ENCODE data around the gene KRTAP12-3. TPM values are rescaled to one million over a fixed set of nuclear protein-coding genes. Genes with fewer than 3 reads are reported as not detected.
"Not testable (repeated sequence)": the region's sequence is repeated elsewhere in the genome, so short reads cannot be mapped to it uniquely, and the experiment has no call there.

The KRTAP12-3 gene
- polyA plus RNA-seq, 2 of the 4 experiments (the other 2 are of a cell fraction): not detected

DNA sequence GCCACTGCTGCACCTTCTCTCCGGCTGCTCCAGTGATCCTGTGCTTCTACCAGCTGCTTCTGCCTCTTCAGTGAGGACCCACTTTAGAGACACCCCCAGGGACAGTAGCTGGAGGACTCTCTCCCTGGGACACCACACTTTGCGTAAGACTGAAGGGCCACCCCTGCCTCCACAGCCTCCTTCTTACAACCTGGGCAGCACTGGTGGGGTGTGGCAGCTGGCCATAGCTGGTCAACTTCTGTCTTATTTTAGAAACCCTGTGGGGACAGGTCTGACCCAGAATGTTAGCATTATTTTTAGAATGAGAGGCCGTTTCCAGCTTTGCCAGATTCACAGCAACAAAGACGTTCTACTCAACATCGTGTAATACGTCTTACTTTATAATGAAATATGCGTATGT, 32.0 kb upstream of the KRTAP12-3 start:
- no peak overlapping the region for H3K4me2 ChIP-seq
- ChIA-PET POLR2A (interaction anchor here (0.6 kb wide), 1 partner anchor 24 kb away, joined by 3 read pairs; no protein-coding TSS in a partner anchor), CTCF (interaction anchor here (1.1 kb wide), 1 partner anchor 47 kb away, joined by 3 read pairs; no protein-coding TSS in a partner anchor)
- H3K4me3 ChIP-seq: no peak overlapping the region
- FAIRE-seq (no peak), ATAC-seq (no peak), DNase-seq (ENCODE audit: low read depth in 1 of 2, low spot score in 1 of 2) (no peak)
- TF ChIP-seq ZNF302 (CRISPR knock-in tag; IDR thresholded peaks at IDR 0.05) (no peak), POLR2A (IDR thresholded peaks at IDR 0.05; ENCODE audit: low read length) (no peak), GATA3 (IDR thresholded peaks at IDR 0.05; ENCODE audit: borderline replicate concordance) (no peak), BHLHE40 (IDR thresholded peaks at IDR 0.05; ENCODE audit: low read depth, low read length) (no peak)
- TF ChIP-seq, protein P1, sequence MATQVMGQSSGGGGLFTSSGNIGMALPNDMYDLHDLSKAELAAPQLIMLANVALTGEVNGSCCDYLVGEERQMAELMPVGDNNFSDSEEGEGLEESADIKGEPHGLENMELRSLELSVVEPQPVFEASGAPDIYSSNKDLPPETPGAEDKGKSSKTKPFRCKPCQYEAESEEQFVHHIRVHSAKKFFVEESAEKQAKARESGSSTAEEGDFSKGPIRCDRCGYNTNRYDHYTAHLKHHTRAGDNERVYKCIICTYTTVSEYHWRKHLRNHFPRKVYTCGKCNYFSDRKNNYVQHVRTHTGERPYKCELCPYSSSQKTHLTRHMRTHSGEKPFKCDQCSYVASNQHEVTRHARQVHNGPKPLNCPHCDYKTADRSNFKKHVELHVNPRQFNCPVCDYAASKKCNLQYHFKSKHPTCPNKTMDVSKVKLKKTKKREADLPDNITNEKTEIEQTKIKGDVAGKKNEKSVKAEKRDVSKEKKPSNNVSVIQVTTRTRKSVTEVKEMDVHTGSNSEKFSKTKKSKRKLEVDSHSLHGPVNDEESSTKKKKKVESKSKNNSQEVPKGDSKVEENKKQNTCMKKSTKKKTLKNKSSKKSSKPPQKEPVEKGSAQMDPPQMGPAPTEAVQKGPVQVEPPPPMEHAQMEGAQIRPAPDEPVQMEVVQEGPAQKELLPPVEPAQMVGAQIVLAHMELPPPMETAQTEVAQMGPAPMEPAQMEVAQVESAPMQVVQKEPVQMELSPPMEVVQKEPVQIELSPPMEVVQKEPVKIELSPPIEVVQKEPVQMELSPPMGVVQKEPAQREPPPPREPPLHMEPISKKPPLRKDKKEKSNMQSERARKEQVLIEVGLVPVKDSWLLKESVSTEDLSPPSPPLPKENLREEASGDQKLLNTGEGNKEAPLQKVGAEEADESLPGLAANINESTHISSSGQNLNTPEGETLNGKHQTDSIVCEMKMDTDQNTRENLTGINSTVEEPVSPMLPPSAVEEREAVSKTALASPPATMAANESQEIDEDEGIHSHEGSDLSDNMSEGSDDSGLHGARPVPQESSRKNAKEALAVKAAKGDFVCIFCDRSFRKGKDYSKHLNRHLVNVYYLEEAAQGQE (IDR thresholded peaks at IDR 0.05): no peak
- peaks cover 17% of the 10 kb centered on the region; the same call in 2 of the 3 replicates for H3K9me3 ChIP-seq
- H3K27ac ChIP-seq: no peak overlapping the region
- no peaks in the 10 kb centered on the region for H3K4me1 ChIP-seq
- WGBS (ENCODE audit: missing lambda C conversion rate): 62% methylated on average over 7 of the region's 7 CpGs

DNA sequence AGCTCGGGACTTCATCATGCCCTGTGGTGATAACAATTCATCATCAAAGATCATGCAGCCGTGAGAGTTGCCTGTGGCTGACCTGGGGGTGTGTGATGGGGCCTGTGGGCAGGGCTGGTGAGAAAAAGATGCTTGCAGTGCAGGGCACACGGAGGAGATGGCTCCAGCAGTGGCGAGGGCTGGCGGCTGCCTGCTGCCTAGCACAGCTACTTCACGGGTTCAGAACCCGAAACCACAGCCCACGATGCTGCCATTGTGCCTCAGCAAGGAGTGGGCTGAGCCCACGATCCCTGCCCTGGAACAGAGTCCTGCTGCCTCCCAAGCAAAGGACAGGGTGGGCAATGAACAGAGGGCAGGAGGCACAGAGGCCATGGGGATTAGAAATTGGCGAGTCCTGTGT, 31.5 kb upstream of the KRTAP12-3 start:
- CTCF ChIA-PET: no interaction called here

DNA sequence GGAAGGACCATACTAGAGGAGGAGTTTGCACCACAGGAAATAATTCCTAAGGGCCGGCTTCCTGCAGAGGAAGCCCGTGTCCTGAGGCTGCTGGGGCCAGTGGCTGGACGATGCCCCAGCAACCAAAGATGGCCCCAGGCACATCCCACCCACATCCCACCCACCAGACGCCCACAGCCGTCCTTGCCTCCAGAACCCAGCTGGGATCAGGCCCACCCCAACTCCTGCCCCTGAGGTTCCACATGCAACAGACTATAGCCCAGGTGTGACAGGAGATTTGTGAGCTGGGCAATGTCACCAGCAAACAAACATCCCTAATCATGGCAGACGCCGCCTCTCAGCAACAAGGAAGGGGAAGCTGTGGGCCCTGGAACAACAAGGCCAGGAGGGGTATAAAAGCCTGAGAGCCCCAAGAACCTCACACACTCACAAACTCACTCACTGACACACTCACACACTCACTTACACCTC, 31.0 kb upstream of the KRTAP12-3 start, which contains the start of gene KRTAP10-9:
TSS of gene KRTAP10-9 (plus strand) at position 421 of the 471 bp plus-strand sequence. CDS start 79 bp downstream, outside the sequence.
- DNase-seq (ENCODE audit: low read depth in 1 of 2, low spot score in 1 of 2) (no peak), FAIRE-seq (no peak), ATAC-seq (no peak)
- no peak for TF ChIP-seq JUN (IDR thresholded peaks at IDR 0.05)
- Histone ChIP-seq H3K27ac (no peak within 1 kb of the TSS), H3K4me3 (no peak within 1 kb of the TSS), H3K9me3 (peaks cover 19% of the 10 kb centered on the region; the same call in 2 of the 3 replicates), H3K4me1 (no peaks in the 10 kb centered on the region), H3K4me2 (no peak within 1 kb of the TSS)
- ChIA-PET CTCF (no interaction called here), POLR2A (interaction anchor here (0.6 kb wide), 1 partner anchor 23 kb away, joined by 3 read pairs; no protein-coding TSS in a partner anchor)
- 38% methylated on average over 5 of the region's 7 CpGs for WGBS (ENCODE audit: missing lambda C conversion rate)

More for the DNA sequence above, 31.5 kb upstream of the KRTAP12-3 start:
- TF ChIP-seq JUN (IDR thresholded peaks at IDR 0.05): no peak
- TF ChIP-seq, protein P1 (IDR thresholded peaks at IDR 0.05): no peak
- TF ChIP-seq, protein P2, sequence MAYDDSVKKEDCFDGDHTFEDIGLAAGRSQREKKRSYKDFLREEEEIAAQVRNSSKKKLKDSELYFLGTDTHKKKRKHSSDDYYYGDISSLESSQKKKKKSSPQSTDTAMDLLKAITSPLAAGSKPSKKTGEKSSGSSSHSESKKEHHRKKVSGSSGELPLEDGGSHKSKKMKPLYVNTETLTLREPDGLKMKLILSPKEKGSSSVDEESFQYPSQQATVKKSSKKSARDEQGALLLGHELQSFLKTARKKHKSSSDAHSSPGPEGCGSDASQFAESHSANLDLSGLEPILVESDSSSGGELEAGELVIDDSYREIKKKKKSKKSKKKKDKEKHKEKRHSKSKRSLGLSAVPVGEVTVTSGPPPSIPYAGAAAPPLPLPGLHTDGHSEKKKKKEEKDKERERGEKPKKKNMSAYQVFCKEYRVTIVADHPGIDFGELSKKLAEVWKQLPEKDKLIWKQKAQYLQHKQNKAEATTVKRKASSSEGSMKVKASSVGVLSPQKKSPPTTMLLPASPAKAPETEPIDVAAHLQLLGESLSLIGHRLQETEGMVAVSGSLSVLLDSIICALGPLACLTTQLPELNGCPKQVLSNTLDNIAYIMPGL (CRISPR knock-in tag; IDR thresholded peaks at IDR 0.05; ENCODE audit: borderline replicate concordance): no peak
- TF ChIP-seq POLR2A (IDR thresholded peaks at IDR 0.05; ENCODE audit: low read length): no peak
- peaks cover 17% of the 10 kb centered on the region; the same call in 2 of the 3 replicates for H3K9me3 ChIP-seq
- no peak overlapping the region for H3K4me2 ChIP-seq
- DNase-seq (ENCODE audit: low read depth in 1 of 2, low spot score in 1 of 2) (no peak), FAIRE-seq (no peak), ATAC-seq (no peak)
- H3K4me1 ChIP-seq: no peaks in the 10 kb centered on the region
- no peak overlapping the region for H3K27ac ChIP-seq
- WGBS (ENCODE audit: missing lambda C conversion rate): 38% methylated on average over 10 of the region's 10 CpGs
- POLR2A ChIA-PET: interaction anchor here (0.6 kb wide), 1 partner anchor 23 kb away, joined by 3 read pairs; no protein-coding TSS in a partner anchor
- no peak overlapping the region for H3K4me3 ChIP-seq

DNA sequence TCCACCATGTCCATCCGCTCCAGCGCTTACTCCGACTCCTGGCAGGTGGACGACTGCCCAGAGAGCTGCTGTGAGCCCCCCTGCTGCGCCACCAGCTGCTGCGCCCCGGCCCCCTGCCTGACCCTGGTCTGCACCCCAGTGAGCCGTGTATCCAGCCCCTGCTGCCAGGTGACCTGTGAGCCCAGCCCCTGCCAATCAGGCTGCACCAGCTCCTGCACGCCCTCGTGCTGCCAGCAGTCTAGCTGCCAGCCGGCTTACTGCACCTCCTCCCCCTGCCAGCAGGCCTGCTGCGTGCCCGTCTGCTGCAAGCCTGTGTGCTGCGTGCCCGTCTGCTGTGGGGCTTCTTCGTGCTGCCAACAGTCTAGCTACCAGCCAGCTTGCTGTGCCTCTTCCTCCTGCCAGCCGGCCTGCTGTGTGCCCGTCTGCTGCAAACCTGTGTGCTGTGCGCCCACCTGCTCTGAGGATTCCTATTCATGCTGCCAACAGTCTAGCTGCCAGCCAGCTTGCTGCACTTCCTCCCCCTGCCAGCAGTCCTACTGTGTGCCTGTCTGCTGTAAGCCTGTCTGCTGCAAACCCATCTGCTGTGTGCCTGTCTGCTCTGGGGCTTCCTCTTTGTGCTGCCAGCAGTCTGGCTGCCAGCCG, 30.4 kb upstream of the KRTAP12-3 start:
- DNase-seq (ENCODE audit: low read depth in 1 of 2, low spot score in 1 of 2); H3K4me1 ChIP-seq; H3K27ac ChIP-seq; H3K4me2 ChIP-seq; CTCF ChIA-PET; H3K4me3 ChIP-seq; FAIRE-seq; ATAC-seq; POLR2A ChIA-PET: not testable (repeated sequence)
- peaks cover 23% of the 10 kb centered on the region; the same call in 2 of the 3 replicates for H3K9me3 ChIP-seq
- WGBS (ENCODE audit: missing lambda C conversion rate): 89% methylated on average over 4 of the region's 20 CpGs

DNA sequence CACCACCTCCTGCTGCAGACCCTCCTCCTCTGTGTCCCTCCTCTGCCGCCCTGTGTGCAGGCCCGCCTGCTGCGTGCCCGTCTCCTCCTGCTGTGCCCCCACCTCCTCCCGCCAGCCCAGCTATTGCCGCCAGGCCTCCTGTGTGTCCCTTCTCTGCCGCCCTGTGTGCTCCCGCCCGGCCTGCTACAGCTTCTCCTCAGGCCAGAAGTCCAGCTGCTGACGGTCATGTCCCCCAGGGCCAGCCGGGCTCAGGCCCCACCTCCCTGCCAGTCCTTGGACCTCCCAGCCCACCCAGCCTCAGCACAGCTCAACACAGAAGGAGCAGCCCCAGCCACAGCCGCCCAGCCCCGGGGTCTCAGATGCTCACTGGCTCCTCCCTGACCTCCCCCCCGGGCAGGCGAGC, 29.9 kb upstream of the KRTAP12-3 start:
- CTCF ChIA-PET; FAIRE-seq; H3K4me3 ChIP-seq; DNase-seq (ENCODE audit: low read depth in 1 of 2, low spot score in 1 of 2); H3K4me2 ChIP-seq; POLR2A ChIA-PET; H3K27ac ChIP-seq; ATAC-seq; H3K4me1 ChIP-seq: not testable (repeated sequence)
- WGBS (ENCODE audit: missing lambda C conversion rate): 40% methylated on average over 1 of the region's 15 CpGs
- peaks cover 19% of the 10 kb centered on the region; the same call in 2 of the 3 replicates for H3K9me3 ChIP-seq

All from A549 (cell line).